GM21717 (cell line): ENCODE results near the gene VAV3.

Experiments
- ATAC-seq: cut with Tn5 transposase; IDR thresholded peaks from one replicate; pipeline ENCODE4 v1.9.1; 2021; ENCODE audit warnings: mild to moderate bottlenecking, moderate library complexity; ENCODE audit not compliant: unreplicated experiment

Gene VAV3

GRCh38 chr1:107936498-107937481, 28.2 kb downstream of the VAV3 start:
- ATAC-seq: peak; percentile 48

- peak; percentile 93 for ATAC-seq
Observed at GRCh38 chr1:107935396-107936064, 29.4 kb downstream of the VAV3 start.

- peak; percentile 37 for ATAC-seq
Observed at GRCh38 chr1:107934578-107934977, 30.4 kb downstream of the VAV3 start.

GRCh38 chr1:107933736-107934135, 31.2 kb downstream of the VAV3 start:
- peak; percentile 25 for ATAC-seq

GRCh38 chr1:107930292-107930691, 34.7 kb downstream of the VAV3 start:
- ATAC-seq: no peak

- no peak for ATAC-seq
Observed at GRCh38 chr1:107927820-107928219, 37.2 kb downstream of the VAV3 start.

- no peak for ATAC-seq
Observed at GRCh38 chr1:107926436-107927080, 38.4 kb downstream of the VAV3 start.

- ATAC-seq: no peak
Observed at GRCh38 chr1:107925565-107925964, 39.4 kb downstream of the VAV3 start.

GRCh38 chr1:107920999-107921398, 44.0 kb downstream of the VAV3 start:
- no peak for ATAC-seq

GRCh38 chr1:107920561-107920960, 44.4 kb downstream of the VAV3 start:
- no peak for ATAC-seq

- ATAC-seq: no peak
Observed at GRCh38 chr1:107919953-107920352, 45.0 kb downstream of the VAV3 start.

GRCh38 chr1:107914119-107914765, 50.7 kb downstream of the VAV3 start:
- ATAC-seq: no peak

- no peak for ATAC-seq
Observed at GRCh38 chr1:107912656-107913055, 52.3 kb downstream of the VAV3 start.

GRCh38 chr1:107900090-107900945, 64.7 kb downstream of the VAV3 start:
- ATAC-seq: no peak

- no peak for ATAC-seq
Observed at GRCh38 chr1:107899655-107900054, 65.3 kb downstream of the VAV3 start.

GRCh38 chr1:107897438-107898345, 67.3 kb downstream of the VAV3 start:
- no peak for ATAC-seq

- no peak for ATAC-seq
Observed at GRCh38 chr1:107896936-107897335, 68.0 kb downstream of the VAV3 start.

GRCh38 chr1:107896401-107896800, 68.6 kb downstream of the VAV3 start:
- no peak for ATAC-seq
